H1 (cell line): ENCODE measurements around the gene ETNK1. TPM values are rescaled to one million over a fixed set of nuclear protein-coding genes. Genes with fewer than 3 reads are reported as not detected.

Source experiments
- CTCF ChIA-PET: fragments of 300-600 bp; sonication (Branson Sonifier 250); formaldehyde crosslinking; loops from one replicate; lab custom pipeline; 2021; ENCODE audit not compliant: partially characterized antibody; lab: Charles Lee
- POLR2A ChIA-PET: fragments of 300-600 bp; sonication (Branson Sonifier 250); formaldehyde crosslinking; loops from one replicate; lab custom pipeline; 2021; ENCODE audit warnings: inconsistent platforms; ENCODE audit not compliant: partially characterized antibody; lab: Charles Lee
- DNase-seq, 2 experiments: peaks; one replicate each; pipeline versions ENCODE4 v3.0.0 to v3.0.0-alpha.2; 2010 to 2022; ENCODE audit warnings: low spot score in 2 of 2, low read depth in 1 of 2, mixed read lengths in 1 of 2
- FAIRE-seq: peaks from 2 replicates; lab custom pipeline; 2011; peaks lifted over from hg19 to GRCh38; lab: Jason Lieb, UNC
- H2AFZ ChIP-seq: 2 replicates; pipeline ENCODE4 v1.8.1; 2012; ENCODE audit warnings: low read length, inconsistent platforms
- H2AK5ac ChIP-seq: 2 replicates; pipeline ENCODE4 v1.6.1; 2013; ENCODE audit warnings: low read depth, low read length
- H2BK120ac ChIP-seq: replicated peaks from 2 replicates; pipeline ENCODE3; 2013; ENCODE audit warnings: low read depth, low read length, inconsistent platforms
- H2BK12ac ChIP-seq: 2 replicates; pipeline ENCODE4 v1.6.1; 2013; ENCODE audit warnings: low read depth, low read length
- H2BK15ac ChIP-seq: 2 replicates; pipeline ENCODE4 v1.6.1; 2013; ENCODE audit warnings: low read length
- H2BK20ac ChIP-seq: 2 replicates; pipeline ENCODE4 v1.6.1; 2013; ENCODE audit warnings: low read length
- H2BK5ac ChIP-seq: 2 replicates; pipeline ENCODE4 v1.6.1; 2013; ENCODE audit warnings: low read depth, low read length
- H3K14ac ChIP-seq: 2 replicates; pipeline ENCODE4 v1.6.1; 2013; ENCODE audit warnings: inconsistent platforms; ENCODE audit not compliant: insufficient read length
- H3K18ac ChIP-seq: 2 replicates; pipeline ENCODE4 v1.6.1; 2013; ENCODE audit warnings: low read length; ENCODE audit errors: extremely low read depth
- H3K23ac ChIP-seq: 2 replicates; pipeline ENCODE4 v1.6.1; 2013; ENCODE audit warnings: inconsistent platforms; ENCODE audit not compliant: insufficient read length
- H3K23me2 ChIP-seq: 2 replicates; pipeline ENCODE4 v1.6.1; 2013; ENCODE audit warnings: low read depth, low read length
- H3K27ac ChIP-seq: 2 replicates; pipeline ENCODE4 v1.6.1; 2011; ENCODE audit warnings: low read depth, low read length, inconsistent platforms
- H3K27me3 ChIP-seq, 4 experiments: replicated peaks in 1 of 4; 1 replicate in 1 of 4; 2 replicates in 3 of 4; pipeline versions ENCODE4 v1.6.1 to v1.8.1; 2011 to 2013; ENCODE audit warnings: low read length in 3 of 4, mild to moderate bottlenecking in 3 of 4, inconsistent platforms in 2 of 4, mixed read lengths in 2 of 4, moderate library complexity in 1 of 4; ENCODE audit not compliant: control insufficient read depth in 3 of 4, insufficient read depth in 3 of 4; ENCODE audit errors: extremely low read depth in 1 of 4
- H3K36me3 ChIP-seq, 4 experiments: 2 replicates each; pipeline versions ENCODE4 v1.6.1 to v1.8.1; 2011 to 2013; ENCODE audit warnings: mild to moderate bottlenecking in 4 of 4, low read length in 3 of 4, moderate library complexity in 2 of 4, control low read depth in 1 of 4, inconsistent platforms in 1 of 4; ENCODE audit not compliant: insufficient read depth in 4 of 4, control insufficient read depth in 2 of 4
- H3K4ac ChIP-seq: replicated peaks from 2 replicates; pipeline ENCODE3; 2013; ENCODE audit warnings: low read length, low read depth, mixed read lengths, inconsistent platforms; ENCODE audit not compliant: insufficient read length
- H3K4me1 ChIP-seq, 4 experiments: replicated peaks in 1 of 4; 1 replicate in 1 of 4; 2 replicates in 3 of 4; pipeline versions ENCODE4 v1.6.1 to v1.8.1; 2011 to 2013; ENCODE audit warnings: low read length in 3 of 4, inconsistent platforms in 2 of 4, mixed read lengths in 1 of 4; ENCODE audit not compliant: insufficient read depth in 4 of 4, control insufficient read depth in 3 of 4
- H3K4me2 ChIP-seq, 2 experiments: 2 replicates each; pipeline versions ENCODE4 v1.6.1 to v1.8.1; 2011 to 2013; ENCODE audit warnings: low read depth in 2 of 2, low read length in 2 of 2, control low read depth in 1 of 2, inconsistent platforms in 1 of 2, mild to moderate bottlenecking in 1 of 2; ENCODE audit not compliant: insufficient read depth in 1 of 2
- H3K4me3 ChIP-seq, 4 experiments: fragments of 200-600, 300-600 bp in 1 of 4; sonication (generic), shearing (Covaris generic), sonication (Bioruptor Twin) in 1 of 4; 2 replicates each; pipeline versions ENCODE4 v1.5.1 to v1.8.1; 2011 to 2016; ENCODE audit warnings: low read length in 4 of 4, low read depth in 3 of 4, control low read depth in 2 of 4, inconsistent platforms in 2 of 4, mild to moderate bottlenecking in 2 of 4, mixed read lengths in 1 of 4, moderate library complexity in 1 of 4; ENCODE audit not compliant: insufficient read depth in 2 of 4; ENCODE audit errors: extremely low read depth in 1 of 4
- H3K56ac ChIP-seq: replicated peaks from 2 replicates; pipeline ENCODE3; 2013; ENCODE audit warnings: low read depth, mild to moderate bottlenecking, mixed read lengths, low read length, inconsistent platforms; ENCODE audit not compliant: insufficient read length
- H3K79me1 ChIP-seq: 2 replicates; pipeline ENCODE4 v1.6.1; 2013; ENCODE audit warnings: low read depth, low read length, control low read depth
- H3K79me2 ChIP-seq, 2 experiments: 2 replicates each; pipeline versions ENCODE4 v1.6.1 to v1.8.1; 2012 to 2013; ENCODE audit warnings: low read length in 2 of 2, mild to moderate bottlenecking in 2 of 2, inconsistent platforms in 1 of 2; ENCODE audit not compliant: insufficient read depth in 2 of 2, control insufficient read depth in 1 of 2
- H3K9ac ChIP-seq, 4 experiments: replicated peaks in 1 of 4; 1 replicate in 1 of 4; 2 replicates in 3 of 4; pipeline versions ENCODE4 v1.6.1 to v1.8.1; 2011 to 2013; ENCODE audit warnings: low read depth in 3 of 4, low read length in 3 of 4, control low read depth in 2 of 4, mild to moderate bottlenecking in 2 of 4, moderate library complexity in 2 of 4, inconsistent platforms in 1 of 4; ENCODE audit errors: extremely low read depth in 1 of 4
- H3K9me3 ChIP-seq, 2 experiments: 2 replicates each; pipeline versions ENCODE4 v1.6.1 to v1.8.1; 2012 to 2013; ENCODE audit warnings: mild to moderate bottlenecking in 2 of 2, moderate library complexity in 2 of 2, control low read depth in 1 of 2, inconsistent platforms in 1 of 2, low read depth in 1 of 2, low read length in 1 of 2, mixed read lengths in 1 of 2; ENCODE audit not compliant: insufficient read depth in 2 of 2
- H4K20me1 ChIP-seq, 2 experiments: replicated peaks in 1 of 2; 2 replicates each; pipeline versions ENCODE3 to v1.8.1; 2011 to 2013; ENCODE audit warnings: inconsistent platforms in 2 of 2, low read length in 2 of 2, mild to moderate bottlenecking in 1 of 2; ENCODE audit not compliant: insufficient read depth in 2 of 2, control insufficient read depth in 1 of 2
- H4K5ac ChIP-seq: 2 replicates; pipeline ENCODE4 v1.6.1; 2013; ENCODE audit warnings: low read length, low read depth, mixed read lengths, inconsistent platforms; ENCODE audit not compliant: insufficient read length
- H4K8ac ChIP-seq: 2 replicates; pipeline ENCODE4 v1.8.0; 2013; ENCODE audit warnings: mild to moderate bottlenecking, moderate library complexity, low read length, inconsistent platforms; ENCODE audit not compliant: insufficient read depth; ENCODE audit errors: extremely low read depth
- H4K91ac ChIP-seq: replicated peaks from 2 replicates; pipeline ENCODE3; 2013; ENCODE audit warnings: low read length, mixed read lengths, inconsistent platforms; ENCODE audit not compliant: insufficient read length
- CREB1 ChIP-seq: IDR thresholded peaks from 2 replicates; pipeline ENCODE4 v1.6.1; 2012; ENCODE audit warnings: inconsistent platforms
- EP300 ChIP-seq, 2 experiments: IDR thresholded peaks; 1 replicate in 1 of 2; 2 replicates in 1 of 2; pipeline ENCODE4 v1.6.1; 2011 to 2012; ENCODE audit warnings: low read depth in 2 of 2, low read length in 2 of 2, mild to moderate bottlenecking in 2 of 2, borderline replicate concordance in 1 of 2, inconsistent platforms in 1 of 2, moderate library complexity in 1 of 2
- KDM4A ChIP-seq: IDR thresholded peaks from one replicate; pipeline ENCODE4 v1.7.1; 2012; ENCODE audit warnings: low read depth, mild to moderate bottlenecking, moderate library complexity, low read length, inconsistent platforms; ENCODE audit not compliant: severe bottlenecking
- KDM5A ChIP-seq: fragments of 200-600 bp; IDR thresholded peaks from 2 replicates; pipeline ENCODE4 v1.7.1; 2012; ENCODE audit warnings: mild to moderate bottlenecking, low read length, inconsistent platforms, mixed read lengths
- RAD21 ChIP-seq, 2 experiments: IDR thresholded peaks in 1 of 2; conservative IDR thresholded peaks in 1 of 2; 2 replicates each; pipeline ENCODE4 v1.6.1; 2011; ENCODE audit warnings: low read depth in 2 of 2, low read length in 2 of 2, improper control_type of control experiment in 1 of 2, inconsistent platforms in 1 of 2, mild to moderate bottlenecking in 1 of 2, moderate library complexity in 1 of 2
- SIN3A ChIP-seq, 2 experiments: IDR thresholded peaks in 1 of 2; conservative IDR thresholded peaks in 1 of 2; 2 replicates each; pipeline ENCODE4 v1.6.1; 2011 to 2012; ENCODE audit warnings: low read length in 2 of 2, improper control_type of control experiment in 1 of 2, low read depth in 1 of 2, mild to moderate bottlenecking in 1 of 2
- WGBS, 2 experiments: shearing (Covaris generic) in 1 of 2; methylation state at CpG; one replicate each; pipeline versions ENCODE4 v1.1.6 to v1.1.7; 2013 to 2015; ENCODE audit warnings: low lambda C conversion rate in 2 of 2, mixed read lengths in 2 of 2, inconsistent platforms in 1 of 2, low coverage in 1 of 2, missing lambda C conversion rate in 1 of 2; ENCODE audit not compliant: insufficient replicate concordance in 2 of 2, insufficient coverage in 1 of 2, insufficient read length in 1 of 2; ENCODE audit errors: extremely low coverage in 1 of 2, missing lambda C conversion rate in 1 of 2; 5-methylcytosine and 5-hydroxymethylcytosine counted together
- polyA plus RNA-seq, 7 experiments: library from polyadenylated mRNA; depleted of rRNA in 3 of 7; stranded (reverse) in 5 of 7; unstranded in 2 of 7; fragments of >200 nt in 5 of 7; fragments of 200-250 nt in 2 of 7; gene quantifications; 1 replicate in 5 of 7; 2 replicates in 1 of 7; 4 replicates in 1 of 7; pipeline versions ENCODE4 v1.2.1 to v1.2.3, GENCODE V29; 2011 to 2013; ENCODE audit warnings: missing spikeins in 2 of 7, mixed read lengths in 2 of 7
- total RNA-seq: library from RNA; stranded (reverse); fragmentation: NEBNext Ultra II Directional; extraction: Animal tissue kit (Norgen Biotek cat#: 25700); gene quantifications from 2 replicates; pipeline ENCODE4 v1.2.1, GENCODE V29; 2021
- TF ChIP-seq, protein P1 (sequence below): IDR thresholded peaks from 2 replicates; pipeline ENCODE4 v1.6.1; 2012; ENCODE audit warnings: inconsistent platforms

The ETNK1 gene
- total and polyA plus RNA-seq, 2 of the 8 experiments (the other 6 are each of a cell fraction or from before 2014, with no cell fraction given) = 11.6 to 82.7 TPM

DNA sequence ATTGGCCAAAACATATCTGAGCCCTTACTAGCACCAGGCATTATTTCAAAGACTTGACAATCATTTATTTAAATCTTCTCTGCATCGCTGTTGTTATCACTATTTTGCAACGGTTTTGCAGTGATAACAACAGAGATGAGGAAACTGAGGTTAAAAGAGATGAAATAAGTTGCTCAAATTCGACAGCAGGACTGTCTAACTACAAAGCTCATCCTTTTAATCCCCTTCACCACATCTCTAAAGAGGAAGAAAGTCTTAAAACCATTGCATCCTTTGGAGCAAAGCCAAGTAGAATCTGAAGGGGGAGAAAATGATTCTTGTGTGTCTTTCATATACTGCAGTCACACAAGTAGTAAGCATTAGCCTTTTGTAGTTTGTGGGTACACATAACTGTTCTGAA is 14.8 kb upstream of the ETNK1 start:
- Histone ChIP-seq H4K91ac (no peak overlapping the region), H3K4me1 (no peaks in the 10 kb centered on the region), H3K36me3 (no peaks in the 10 kb centered on the region), H2BK12ac (no peak overlapping the region), H3K27me3 (no peaks in the 10 kb centered on the region), H3K23me2 (no peaks in the 10 kb centered on the region), H3K4me2 (no peak overlapping the region), H2BK20ac (no peak overlapping the region), H3K9me3 (peaks cover 4 to 5% of the 10 kb centered on the region in 2 experiments; a peak in 3 of 4 replicates), H3K9ac (no peak overlapping the region), H2AFZ (peak overlapping the region; percentile 56; the same call in 1 of the 2 replicates), H2BK15ac (no peak overlapping the region), H3K4me3 (no peak overlapping the region), H2AK5ac (no peak overlapping the region), H4K8ac (no peak overlapping the region), H4K5ac (no peak overlapping the region), H3K79me1 (no peaks in the 10 kb centered on the region), H4K20me1 (no peaks in the 10 kb centered on the region), H3K79me2 (no peaks in the 10 kb centered on the region), H3K4ac (no peak overlapping the region), H3K18ac (no peak overlapping the region), H2BK120ac (no peak overlapping the region), H3K56ac (no peak overlapping the region), H3K23ac (no peak overlapping the region), H2BK5ac (no peak overlapping the region), H3K27ac (no peak overlapping the region), H3K14ac (no peak overlapping the region)
- ChIA-PET CTCF (interaction anchor here (1.0 kb wide), 1 partner anchor 25 kb away, joined by 3 read pairs; no protein-coding TSS in a partner anchor), POLR2A (no interaction called here)
- FAIRE-seq (no peak), DNase-seq (no peak)
- no peak for TF ChIP-seq SIN3A (conservative IDR thresholded peaks at IDR 0.05 in 1 of 2, IDR thresholded peaks at IDR 0.05 in 1 of 2; ENCODE audit: low read depth in 1 of 2, low read length in 2 of 2)
- no peak for TF ChIP-seq KDM5A
- TF ChIP-seq RAD21 (IDR thresholded peaks at IDR 0.05 in 1 of 2, conservative IDR thresholded peaks at IDR 0.05 in 1 of 2; ENCODE audit: low read depth in 2 of 2, low read length in 2 of 2) = no peak
- TF ChIP-seq CREB1 = no peak
- TF ChIP-seq, protein P1, sequence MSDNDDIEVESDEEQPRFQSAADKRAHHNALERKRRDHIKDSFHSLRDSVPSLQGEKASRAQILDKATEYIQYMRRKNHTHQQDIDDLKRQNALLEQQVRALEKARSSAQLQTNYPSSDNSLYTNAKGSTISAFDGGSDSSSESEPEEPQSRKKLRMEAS = no peak
- no peak for TF ChIP-seq KDM4A
- TF ChIP-seq EP300 (IDR thresholded peaks at IDR 0.05; ENCODE audit: borderline replicate concordance in 1 of 2, low read depth in 2 of 2, low read length in 2 of 2) = no peak
- WGBS, 2 experiments = 86% methylated on average over 3 of the region's 3 CpGs; no CpG with 5 or more reads in 1 of the 2 experiments
